Measurements from ENCODE around the gene FBXO30.

FBXO30 gene

GRCh38 chr6:145815309-145816274 lies 997 bp upstream of the FBXO30 start:
- DNase-seq = no peak

- DNase-seq = peak in 1 of 2 donors; percentile 23
Measured at GRCh38 chr6:145814035-145814500, 527 bp downstream of the FBXO30 start.

GRCh38 chr6:145813285-145814034 lies 1.1 kb downstream of the FBXO30 start:
- DNase-seq = peak in 1 of 2 donors; percentile 11

- no peak for DNase-seq
Measured at GRCh38 chr6:145811741-145812140, 2.9 kb downstream of the FBXO30 start.

GRCh38 chr6:145809785-145810184 lies 4.8 kb downstream of the FBXO30 start:
- DNase-seq = no peak

- DNase-seq = no peak
Measured at GRCh38 chr6:145809211-145809610, 5.4 kb downstream of the FBXO30 start.

- no peak for DNase-seq
Measured at GRCh38 chr6:145808239-145808638, 6.4 kb downstream of the FBXO30 start.

GRCh38 chr6:145802141-145802540 lies 12.5 kb downstream of the FBXO30 start:
- DNase-seq = no peak

GRCh38 chr6:145801021-145801420 lies 13.6 kb downstream of the FBXO30 start:
- DNase-seq = no peak

GRCh38 chr6:145798530-145798929 lies 16.1 kb downstream of the FBXO30 start:
- no peak for DNase-seq

- no peak for DNase-seq
Measured at GRCh38 chr6:145789443-145789842, 25.2 kb downstream of the FBXO30 start.

GRCh38 chr6:145787688-145788087 lies 26.9 kb downstream of the FBXO30 start:
- DNase-seq = no peak

- DNase-seq = no peak
Measured at GRCh38 chr6:145784683-145785082, 29.9 kb downstream of the FBXO30 start.

GRCh38 chr6:145783796-145784195 lies 30.8 kb downstream of the FBXO30 start:
- DNase-seq = no peak

GRCh38 chr6:145772846-145773245 lies 41.7 kb downstream of the FBXO30 start:
- no peak for DNase-seq

GRCh38 chr6:145765449-145765848 lies 49.1 kb downstream of the FBXO30 start:
- no peak for DNase-seq

- DNase-seq = no peak
Measured at GRCh38 chr6:145763742-145764141, 50.9 kb downstream of the FBXO30 start.

GRCh38 chr6:145761584-145761983 lies 53.0 kb downstream of the FBXO30 start:
- peak; percentile 2 to 19 for DNase-seq

- DNase-seq = no peak
Measured at GRCh38 chr6:145758113-145758512, 56.5 kb downstream of the FBXO30 start.

GRCh38 chr6:145756170-145756662 lies 58.4 kb downstream of the FBXO30 start:
- DNase-seq = peak in 1 of 2 donors; percentile 20

- no peak for DNase-seq
Measured at GRCh38 chr6:145755682-145756081, 58.9 kb downstream of the FBXO30 start.

GRCh38 chr6:145752638-145753037 lies 62.0 kb downstream of the FBXO30 start:
- no peak for DNase-seq

GRCh38 chr6:145749632-145750031 lies 65.0 kb downstream of the FBXO30 start:
- DNase-seq = no peak

- no peak for DNase-seq
Measured at GRCh38 chr6:145745861-145746260, 68.7 kb downstream of the FBXO30 start.
